Subcutaneous abdominal adipose tissue (tissue), 5 donors: ENCODE results near the gene PTBP1.
"Not testable (repeated sequence)": the region's sequence is repeated elsewhere in the genome, so short reads cannot be mapped to it uniquely, and the experiment has no call there.

Experiments used
- H3K27ac ChIP-seq: one replicate; pipeline ENCODE4 v1.7.0; 2013; ENCODE audit warnings: low read depth, mild to moderate bottlenecking, inconsistent platforms, low read length, moderate library complexity
- H3K27me3 ChIP-seq, 5 donors: one replicate each; pipeline ENCODE4 v1.7.0; 2013; ENCODE audit warnings: low read length in 5 of 5, inconsistent platforms in 1 of 5; ENCODE audit not compliant: control insufficient read depth in 5 of 5, insufficient read depth in 4 of 5
- H3K36me3 ChIP-seq, 5 donors: one replicate each; pipeline ENCODE4 v1.7.0; 2013; ENCODE audit warnings: low read length in 5 of 5; ENCODE audit not compliant: control insufficient read depth in 5 of 5, insufficient read depth in 5 of 5
- H3K4me1 ChIP-seq, 5 donors: one replicate each; pipeline ENCODE4 v1.7.0; 2013; ENCODE audit warnings: low read length in 5 of 5, mild to moderate bottlenecking in 3 of 5, moderate library complexity in 1 of 5; ENCODE audit not compliant: control insufficient read depth in 5 of 5, insufficient read depth in 5 of 5
- H3K4me3 ChIP-seq, 5 donors: one replicate each; pipeline ENCODE4 v1.7.0; 2013; ENCODE audit warnings: low read length in 5 of 5, low read depth in 1 of 5
- H3K9ac ChIP-seq, 5 donors: one replicate each; pipeline ENCODE4 v1.7.0; 2013; ENCODE audit warnings: low read length in 5 of 5, mild to moderate bottlenecking in 4 of 5, moderate library complexity in 3 of 5
- H3K9me3 ChIP-seq, 5 donors: one replicate each; pipeline ENCODE4 v1.7.0; 2013; ENCODE audit warnings: low read length in 5 of 5; ENCODE audit not compliant: control insufficient read depth in 5 of 5
- donor health status: healthy.
- donor health status: healthy.
- donor health status: healthy.
- donor health status: healthy.
- donor health status: healthy.

The PTBP1 gene

DNA sequence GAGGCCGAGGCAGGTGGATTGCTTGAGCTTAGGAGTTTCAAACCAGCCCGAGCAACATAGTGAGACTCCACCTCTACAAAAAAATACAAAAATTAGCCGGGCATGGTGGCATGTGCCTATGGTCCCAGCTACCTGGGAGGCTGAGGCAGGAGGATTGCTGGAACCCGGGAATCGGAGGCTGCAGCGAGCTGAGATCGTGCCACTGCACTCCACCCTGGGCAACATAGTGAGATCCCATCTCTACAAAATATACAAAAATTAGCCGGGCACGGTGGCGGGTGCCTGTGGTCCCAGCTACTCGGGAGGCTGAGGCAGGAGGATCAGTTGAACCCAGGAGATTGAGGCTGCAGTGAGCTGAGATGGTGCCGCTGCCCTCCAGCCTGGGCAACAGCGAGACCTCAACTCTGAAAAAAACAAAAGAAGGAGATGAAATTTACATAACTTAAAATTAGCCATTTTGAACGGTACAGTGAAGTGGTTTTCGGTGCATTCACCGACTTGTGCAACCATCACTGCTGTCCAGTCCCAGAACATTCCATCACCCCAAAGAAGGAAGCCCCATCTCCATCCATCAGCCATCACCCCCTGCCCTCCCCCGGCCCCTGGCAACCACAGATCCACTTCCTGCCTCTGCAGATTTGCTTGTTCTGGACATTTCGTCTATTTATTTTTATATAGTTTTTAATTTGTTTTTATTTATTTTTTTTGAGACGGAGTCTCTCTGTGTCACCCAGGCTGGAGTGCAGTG lies 28.8 kb downstream of the PTBP1 start:
- Histone ChIP-seq H3K36me3 (no peaks in the 10 kb centered on the region), H3K9me3 (no peaks in the 10 kb centered on the region), H3K27me3 (peaks cover 12 to 29% (median 23%) of the 10 kb centered on the region in 5 donors), H3K4me1 (peaks cover 0 to 13% (median 6%) of the 10 kb centered on the region in 5 donors), H3K9ac (no peak overlapping the region), H3K4me3 (no peak overlapping the region), H3K27ac (no peak overlapping the region)

DNA sequence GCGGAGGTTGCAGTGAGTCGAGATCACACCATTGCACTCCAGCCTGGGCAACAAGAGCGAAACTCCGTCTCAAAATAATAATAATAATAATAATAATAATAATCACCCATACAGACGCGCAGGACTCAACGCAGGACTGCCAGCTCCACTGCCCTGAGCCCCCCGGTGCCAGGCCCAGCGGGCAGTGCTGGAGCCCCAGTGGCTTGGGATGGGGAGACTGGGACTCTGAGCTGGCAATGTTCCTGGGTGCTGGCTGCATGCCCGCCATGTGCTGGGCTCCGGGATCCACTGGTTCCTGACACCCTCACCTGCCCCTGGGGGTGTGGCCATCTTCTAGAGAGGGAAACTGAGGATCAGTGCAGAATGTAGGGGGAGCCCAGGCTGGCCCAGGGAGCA lies 30.1 kb downstream of the PTBP1 start:
- Histone ChIP-seq H3K4me3 (no peak overlapping the region), H3K27me3 (peaks cover 17 to 34% (median 28%) of the 10 kb centered on the region in 5 donors), H3K27ac (no peak overlapping the region), H3K4me1 (peaks cover 0 to 10% (median 6%) of the 10 kb centered on the region in 5 donors), H3K9me3 (no peaks in the 10 kb centered on the region), H3K9ac (no peak overlapping the region), H3K36me3 (no peaks in the 10 kb centered on the region)

GRCh38 chr19:827710-828321 lies 30.6 kb downstream of the PTBP1 start, which contains the start of gene AZU1:
TSS of gene AZU1 (plus strand) at chr19:827837. CDS start at chr19:827847, 10 bp downstream.
- no peaks in the 10 kb centered on the region for H3K36me3 ChIP-seq
- no peak within 1 kb of the TSS for H3K4me3 ChIP-seq
- H3K9ac ChIP-seq = no peak within 1 kb of the TSS
- H3K27ac ChIP-seq = no peak within 1 kb of the TSS
- no peaks in the 10 kb centered on the region for H3K9me3 ChIP-seq
- peaks cover 17 to 32% (median 26%) of the 10 kb centered on the region in 5 donors for H3K27me3 ChIP-seq
- H3K4me1 ChIP-seq = peaks cover 0 to 10% (median 6%) of the 10 kb centered on the region in 5 donors

- Histone ChIP-seq H3K9me3 (no peaks in the 10 kb centered on the region), H3K9ac (no peak overlapping the region), H3K27ac (no peak overlapping the region), H3K4me3 (no peak overlapping the region), H3K36me3 (no peaks in the 10 kb centered on the region), H3K27me3 (peaks cover 12 to 28% (median 20%) of the 10 kb centered on the region in 5 donors), H3K4me1 (peaks cover 0 to 4% (median 0%) of the 10 kb centered on the region in 5 donors)
Observed at GRCh38 chr19:829129-829758, 32.0 kb downstream of the PTBP1 start.

DNA sequence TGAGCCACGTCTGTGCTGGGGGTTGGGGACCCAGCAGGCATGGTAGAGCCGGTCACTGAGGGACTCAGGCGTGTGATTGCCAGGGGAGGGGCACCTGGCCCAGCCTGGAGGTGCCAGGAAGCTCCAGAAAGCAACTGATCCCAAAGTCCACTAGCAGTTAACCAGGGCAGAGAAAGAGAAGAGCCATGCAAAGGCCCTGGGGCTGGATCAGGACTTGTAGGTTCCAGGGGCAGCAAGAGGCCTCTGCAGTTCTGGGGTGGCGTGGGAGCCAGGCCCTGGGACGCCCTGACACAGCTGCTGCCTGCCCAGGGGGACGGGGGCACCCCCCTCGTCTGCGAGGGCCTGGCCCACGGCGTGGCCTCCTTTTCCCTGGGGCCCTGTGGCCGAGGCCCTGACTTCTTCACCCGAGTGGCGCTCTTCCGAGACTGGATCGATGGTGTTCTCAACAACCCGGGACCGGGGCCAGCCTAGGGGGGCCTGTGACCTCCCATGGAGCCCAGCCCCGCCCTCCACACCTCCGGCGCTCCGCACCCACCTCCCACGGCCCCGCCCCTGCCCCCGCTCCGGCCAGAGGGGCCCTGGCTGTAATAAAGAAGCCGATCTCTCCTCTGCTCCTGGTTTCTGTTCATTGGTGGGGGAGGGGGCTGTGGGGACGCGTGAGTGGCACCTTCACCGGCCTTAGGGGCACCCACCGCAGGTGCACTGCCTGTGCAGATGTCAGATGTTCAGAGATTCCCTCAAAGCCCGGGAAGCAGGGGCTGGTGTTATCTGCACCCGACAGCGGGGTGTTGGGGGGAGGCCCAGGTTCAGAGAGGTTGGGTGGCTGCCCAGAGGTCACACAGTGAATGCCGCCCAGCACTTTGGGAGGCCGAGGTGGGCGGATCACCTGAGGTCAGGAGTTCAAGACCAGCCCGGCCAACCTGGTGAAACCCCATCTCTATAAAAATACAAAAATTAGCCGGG lies 34.4 kb downstream of the PTBP1 start:
- H3K4me3 ChIP-seq = no peak overlapping the region
- H3K36me3 ChIP-seq = no peaks in the 10 kb centered on the region
- no peak overlapping the region for H3K9ac ChIP-seq
- no peaks in the 10 kb centered on the region for H3K9me3 ChIP-seq
- H3K27ac ChIP-seq = no peak overlapping the region
- H3K4me1 ChIP-seq = peaks cover 0 to 4% (median 0%) of the 10 kb centered on the region in 5 donors
- H3K27me3 ChIP-seq = peaks cover 17 to 38% (median 20%) of the 10 kb centered on the region in 5 donors

- no peak overlapping the region for H3K9ac ChIP-seq
- H3K9me3 ChIP-seq = no peaks in the 10 kb centered on the region
- no peak overlapping the region for H3K27ac ChIP-seq
- peaks cover 0 to 5% (median 0%) of the 10 kb centered on the region in 5 donors for H3K4me1 ChIP-seq
- H3K4me3 ChIP-seq = no peak overlapping the region
- H3K36me3 ChIP-seq = no peaks in the 10 kb centered on the region
- H3K27me3 ChIP-seq = peaks cover 15 to 30% (median 16%) of the 10 kb centered on the region in 5 donors
Observed at GRCh38 chr19:834216-834615, 37.0 kb downstream of the PTBP1 start.

- Histone ChIP-seq H3K4me3 (no peak overlapping the region), H3K36me3 (no peaks in the 10 kb centered on the region), H3K9me3 (no peaks in the 10 kb centered on the region), H3K27me3 (peaks cover 11 to 27% (median 16%) of the 10 kb centered on the region in 5 donors), H3K27ac (no peak overlapping the region), H3K4me1 (peaks cover 0 to 7% (median 4%) of the 10 kb centered on the region in 5 donors), H3K9ac (no peak overlapping the region)
Observed at GRCh38 chr19:835210-835810, 38.1 kb downstream of the PTBP1 start.

- Histone ChIP-seq H3K9ac (no peak within 1 kb of the TSS), H3K36me3 (no peaks in the 10 kb centered on the region), H3K4me3 (no peak within 1 kb of the TSS), H3K4me1 (peaks cover 0 to 19% (median 15%) of the 10 kb centered on the region in 5 donors), H3K27me3 (peaks cover 16 to 36% (median 23%) of the 10 kb centered on the region in 5 donors), H3K9me3 (no peaks in the 10 kb centered on the region), H3K27ac (no peak within 1 kb of the TSS)
Observed at GRCh38 chr19:840519-841206, 43.4 kb downstream of the PTBP1 start, which contains the start of gene PRTN3. TSS of gene PRTN3 (plus strand) at chr19:840999. CDS start at chr19:841009, 10 bp downstream.

GRCh38 chr19:842802-843179 lies 45.5 kb downstream of the PTBP1 start:
- H3K27ac ChIP-seq, H3K4me3 ChIP-seq, H3K9me3 ChIP-seq, H3K36me3 ChIP-seq, H3K9ac ChIP-seq: not testable (repeated sequence)
- peaks cover 18 to 28% (median 21%) of the 10 kb centered on the region in 5 donors for H3K27me3 ChIP-seq
- H3K4me1 ChIP-seq = peaks cover 0 to 22% (median 18%) of the 10 kb centered on the region in 5 donors
